Vagina (tissue), 2 donors: ENCODE data around the gene C3orf20.

ENCODE experiments used
- CTCF ChIP-seq, 3 experiments: fragments of 450-650 bp in 2 of 3; fragments of 200-600 bp in 1 of 3; sonication (generic) in 1 of 3; IDR thresholded peaks; one replicate each; pipeline ENCODE4 v1.5.1; 2017 to 2019; ENCODE audit warnings: antibody characterized with exemption in 3 of 3, mild to moderate bottlenecking in 2 of 3, moderate library complexity in 2 of 3
- POLR2A ChIP-seq, 2 donors: fragments of 450-650 bp; IDR thresholded peaks; one replicate each; pipeline ENCODE4 v1.6.1; 2017; ENCODE audit warnings: antibody characterized with exemption in 2 of 2, mild to moderate bottlenecking in 2 of 2, moderate library complexity in 2 of 2

GRCh38 chr3:14691719-14692118 is 16.8 kb downstream of the C3orf20 start:
- no peak for TF ChIP-seq POLR2A (IDR thresholded peaks at IDR 0.05)
- no peak for TF ChIP-seq CTCF (IDR thresholded peaks at IDR 0.05)
